NT2/D1 (cell line): ENCODE measurements around the gene FARP1.

Experiments
- DNase-seq: peaks from one replicate; pipeline ENCODE4 v3.0.0-alpha.2; 2011; ENCODE audit warnings: low read depth, low spot score
- H3K27me3 ChIP-seq: 2 replicates; pipeline ENCODE4 v1.6.0; 2011; ENCODE audit warnings: mild to moderate bottlenecking; ENCODE audit not compliant: insufficient read length, insufficient read depth
- H3K36me3 ChIP-seq: 2 replicates; pipeline ENCODE4 v1.6.1; 2011; ENCODE audit warnings: mild to moderate bottlenecking, low read length, mixed read lengths; ENCODE audit not compliant: insufficient read depth, insufficient read length
- H3K4me1 ChIP-seq: 2 replicates; pipeline ENCODE4 v1.5.1; 2011; ENCODE audit not compliant: insufficient read depth, insufficient read length
- H3K4me3 ChIP-seq: 2 replicates; pipeline ENCODE4 v1.5.1; 2011; ENCODE audit warnings: low read depth; ENCODE audit not compliant: insufficient read length
- H3K9ac ChIP-seq: 2 replicates; pipeline ENCODE4 v1.6.0; 2011; ENCODE audit warnings: low read depth; ENCODE audit not compliant: insufficient read length
- H3K9me3 ChIP-seq: 2 replicates; pipeline ENCODE4 v1.5.1; 2011; ENCODE audit warnings: mild to moderate bottlenecking, low read length; ENCODE audit not compliant: insufficient read depth
- SUZ12 ChIP-seq: IDR thresholded peaks from 2 replicates; pipeline ENCODE4 v1.6.1; 2011; ENCODE audit not compliant: insufficient read length, insufficient read depth; ENCODE audit errors: extremely low read depth
- YY1 ChIP-seq: IDR thresholded peaks from 2 replicates; pipeline ENCODE4 v1.6.1; 2011; ENCODE audit not compliant: insufficient read length, insufficient read depth
- ZNF274 ChIP-seq: IDR thresholded peaks from 2 replicates; pipeline ENCODE4 v1.6.1; 2011; ENCODE audit warnings: mild to moderate bottlenecking, low read depth, low read length

Gene FARP1

DNA sequence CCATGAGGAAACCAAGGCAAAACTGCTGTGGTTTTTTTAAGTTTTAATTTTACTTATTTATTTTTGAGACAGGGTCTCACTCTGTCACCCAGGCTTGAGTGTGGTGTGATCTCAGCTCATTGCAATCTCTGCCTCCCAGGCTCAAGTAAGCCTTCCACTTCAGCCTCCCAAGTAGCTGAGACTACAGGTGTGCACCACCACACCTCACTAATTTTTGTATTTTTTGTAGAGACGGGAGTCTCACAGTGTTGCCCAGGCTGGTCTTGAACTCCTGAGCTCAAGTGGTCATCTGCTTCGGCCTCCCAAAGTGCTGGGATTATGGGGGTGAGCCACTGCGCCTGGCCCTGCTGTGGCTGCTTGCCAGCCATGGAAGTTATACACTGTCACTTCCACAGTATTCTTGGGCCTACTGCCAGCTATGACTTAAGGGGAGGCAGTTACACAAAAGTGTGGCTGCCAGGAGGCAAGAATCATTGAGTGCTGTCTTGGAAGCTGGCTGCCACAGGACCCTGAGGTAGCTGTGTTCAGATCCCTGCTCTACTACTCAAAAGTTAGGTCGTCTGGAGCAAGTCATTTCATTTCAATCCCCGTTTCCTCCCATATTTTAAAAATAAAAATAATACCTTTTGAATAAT is 12.7 kb downstream of the FARP1 start:
- TF ChIP-seq YY1 = no peak
- TF ChIP-seq ZNF274 = no peak
- TF ChIP-seq SUZ12 = no peak
- DNase-seq = no peak
- H3K9ac ChIP-seq = no peak overlapping the region
- peaks cover 15% of the 10 kb centered on the region for H3K36me3 ChIP-seq
- H3K27me3 ChIP-seq = no peaks in the 10 kb centered on the region
- H3K9me3 ChIP-seq = no peaks in the 10 kb centered on the region
- no peaks in the 10 kb centered on the region for H3K4me1 ChIP-seq
- no peak overlapping the region for H3K4me3 ChIP-seq

DNA sequence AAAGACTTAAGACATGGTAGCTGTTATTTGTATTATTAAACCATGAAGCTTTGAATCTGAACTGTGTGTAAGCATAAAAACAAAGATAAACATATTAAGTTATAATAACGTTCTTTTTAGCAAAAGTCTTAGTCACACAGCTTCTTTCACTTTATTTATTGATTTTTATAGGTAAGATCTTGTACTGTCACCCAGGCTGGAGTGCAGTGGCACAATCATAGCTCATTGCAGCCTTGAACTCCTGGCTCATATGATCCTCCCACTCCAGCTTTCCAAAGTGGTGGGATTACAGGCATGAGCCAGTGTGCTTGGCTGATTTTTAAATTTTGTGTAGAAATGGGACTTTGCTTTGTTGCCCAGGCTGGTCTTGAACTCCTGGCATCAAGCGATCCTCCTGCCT is 13.4 kb downstream of the FARP1 start:
- H3K27me3 ChIP-seq = no peaks in the 10 kb centered on the region
- no peak overlapping the region for H3K9ac ChIP-seq
- no peaks in the 10 kb centered on the region for H3K9me3 ChIP-seq
- TF ChIP-seq YY1 = no peak
- TF ChIP-seq ZNF274 = no peak
- TF ChIP-seq SUZ12 = no peak
- peaks cover 15% of the 10 kb centered on the region for H3K36me3 ChIP-seq
- H3K4me3 ChIP-seq = no peak overlapping the region
- H3K4me1 ChIP-seq = no peaks in the 10 kb centered on the region
- no peak for DNase-seq

DNA sequence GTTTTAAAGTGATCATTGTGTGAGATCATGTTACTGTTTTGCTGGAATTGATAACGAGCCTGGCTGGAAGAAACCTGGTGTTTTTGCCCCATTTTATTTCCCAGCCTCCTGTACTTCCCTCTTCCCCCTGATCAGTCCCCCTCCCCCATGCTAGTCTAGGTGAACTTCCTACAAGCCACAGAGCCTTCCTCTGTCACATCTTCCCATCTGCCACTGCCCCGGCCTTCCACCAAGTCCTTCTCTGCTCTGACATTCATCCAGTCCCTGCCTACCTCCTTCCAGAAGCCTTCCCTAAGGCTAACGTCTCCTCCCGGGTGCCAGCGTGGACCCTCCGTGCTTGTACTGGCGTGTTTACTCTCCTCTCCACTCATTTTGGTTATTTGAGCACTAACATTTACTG is 14.3 kb downstream of the FARP1 start:
- Histone ChIP-seq H3K36me3 (peaks cover 15% of the 10 kb centered on the region), H3K9me3 (no peaks in the 10 kb centered on the region), H3K27me3 (no peaks in the 10 kb centered on the region), H3K4me3 (no peak overlapping the region), H3K4me1 (no peaks in the 10 kb centered on the region), H3K9ac (peak overlapping the region; percentile 32)
- DNase-seq = no peak
- TF ChIP-seq YY1 (no peak), SUZ12 (no peak), ZNF274 (no peak)

DNA sequence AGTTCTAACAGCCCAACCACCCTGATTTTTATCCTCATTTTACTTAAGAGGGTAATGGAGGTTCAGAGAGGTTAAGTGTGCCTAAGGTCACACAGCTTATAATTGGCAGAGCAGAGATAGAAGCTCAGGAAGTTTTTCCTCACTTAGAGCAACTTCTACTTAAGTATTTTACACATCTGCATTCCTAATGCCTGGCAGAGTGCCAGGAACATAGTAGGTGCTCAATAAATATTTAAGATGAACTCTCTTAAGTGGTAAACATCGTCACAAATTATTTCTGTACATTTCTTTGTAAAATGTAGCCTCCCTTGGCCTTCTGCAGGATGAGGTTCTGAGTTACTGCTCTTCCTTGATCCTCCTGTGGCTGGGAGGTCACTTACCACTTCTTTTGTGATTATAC is 14.7 kb downstream of the FARP1 start:
- no peaks in the 10 kb centered on the region for H3K9me3 ChIP-seq
- no peak overlapping the region for H3K4me3 ChIP-seq
- peaks cover 15% of the 10 kb centered on the region for H3K36me3 ChIP-seq
- H3K27me3 ChIP-seq = no peaks in the 10 kb centered on the region
- no peak for TF ChIP-seq SUZ12
- no peak for TF ChIP-seq YY1
- DNase-seq = no peak
- no peak overlapping the region for H3K9ac ChIP-seq
- no peaks in the 10 kb centered on the region for H3K4me1 ChIP-seq

DNA sequence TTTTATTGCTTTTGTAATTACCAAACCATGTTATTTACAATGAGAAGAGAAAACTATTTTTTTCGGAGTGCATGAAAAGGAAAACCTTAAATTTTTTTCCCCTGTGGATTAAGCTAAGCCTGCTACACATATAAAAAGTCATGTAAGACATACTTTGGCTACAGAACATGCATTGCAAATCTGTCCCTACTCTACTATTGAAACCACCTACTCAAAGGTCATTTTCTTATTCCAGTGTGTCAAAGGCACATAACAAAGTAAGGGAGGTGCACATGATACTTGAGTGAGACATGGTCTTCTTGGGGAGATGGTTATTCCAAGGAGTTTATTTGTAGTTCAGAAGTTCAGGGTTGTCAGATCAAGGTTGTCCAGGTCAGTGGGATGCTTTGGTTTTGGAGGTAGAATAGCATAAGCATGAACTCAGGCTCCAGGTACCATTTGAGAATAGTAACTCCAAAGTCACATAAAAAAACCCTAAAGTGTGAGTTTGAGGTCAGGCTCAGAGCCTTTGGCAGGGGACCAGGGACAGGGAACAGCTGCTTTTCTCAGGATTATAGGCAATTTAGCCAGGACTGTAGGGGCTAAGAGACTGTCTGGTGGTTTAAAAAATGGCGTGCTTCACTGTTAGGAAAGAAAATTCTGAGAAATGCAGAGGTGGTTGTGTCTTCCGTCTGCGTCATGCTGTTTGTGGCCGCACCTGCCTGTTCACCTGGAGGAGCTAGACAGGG is 15.4 kb downstream of the FARP1 start:
- no peaks in the 10 kb centered on the region for H3K9me3 ChIP-seq
- H3K4me3 ChIP-seq = no peak overlapping the region
- no peak overlapping the region for H3K9ac ChIP-seq
- no peaks in the 10 kb centered on the region for H3K4me1 ChIP-seq
- H3K36me3 ChIP-seq = peaks cover 15% of the 10 kb centered on the region
- no peaks in the 10 kb centered on the region for H3K27me3 ChIP-seq
- DNase-seq = no peak
- TF ChIP-seq SUZ12 (no peak), YY1 (no peak)

DNA sequence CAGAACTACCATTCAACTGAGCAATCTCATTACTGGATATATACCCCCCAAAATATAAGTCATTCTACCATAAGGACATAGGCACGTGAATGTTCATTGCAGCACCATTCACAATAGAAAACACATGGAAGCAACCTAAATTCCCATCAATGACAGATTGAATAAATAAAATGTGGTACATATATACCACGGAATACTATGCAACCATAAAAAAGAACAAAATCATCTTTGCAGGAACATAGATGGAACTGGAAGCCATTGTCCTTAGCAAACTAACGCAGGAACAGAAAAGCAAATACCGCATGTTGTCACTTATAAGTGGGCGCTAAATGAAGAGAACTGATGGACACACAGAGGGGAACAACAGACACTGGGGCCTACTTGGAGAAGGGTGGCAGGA is 20.0 kb downstream of the FARP1 start:
- H3K27me3 ChIP-seq = no peaks in the 10 kb centered on the region
- TF ChIP-seq YY1 = no peak
- H3K4me3 ChIP-seq = no peak overlapping the region
- H3K36me3 ChIP-seq = peaks cover 8% of the 10 kb centered on the region
- no peak for DNase-seq
- no peaks in the 10 kb centered on the region for H3K4me1 ChIP-seq
- no peak overlapping the region for H3K9ac ChIP-seq
- H3K9me3 ChIP-seq = no peaks in the 10 kb centered on the region

DNA sequence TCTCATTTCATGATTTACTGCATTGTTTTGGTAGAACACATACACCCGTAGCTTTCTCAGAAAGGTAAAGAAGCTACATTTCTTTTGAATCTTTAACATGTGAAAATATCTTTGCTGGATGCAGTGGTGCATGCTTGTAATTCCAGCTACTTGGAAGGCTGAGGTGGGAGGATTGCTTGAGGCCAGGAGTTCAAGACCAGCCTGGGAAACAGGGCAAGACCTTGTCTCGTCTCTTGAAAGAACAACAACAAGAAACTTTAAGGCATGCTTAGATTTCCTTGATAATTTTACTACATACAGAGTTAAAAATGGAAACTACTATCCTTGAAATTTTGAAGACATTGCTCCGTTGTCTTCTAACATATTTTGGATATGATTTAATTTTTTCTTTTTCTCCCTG is 26.4 kb downstream of the FARP1 start:
- Histone ChIP-seq H3K27me3 (no peaks in the 10 kb centered on the region), H3K9me3 (no peaks in the 10 kb centered on the region), H3K4me1 (peaks cover 11% of the 10 kb centered on the region), H3K36me3 (no peaks in the 10 kb centered on the region), H3K4me3 (no peak overlapping the region), H3K9ac (no peak overlapping the region)
- no peak for DNase-seq
- TF ChIP-seq YY1 = no peak
- TF ChIP-seq SUZ12 = no peak
- TF ChIP-seq ZNF274 = no peak
